ENCODE results near the gene B3GAT2.

GRCh38 chr6:70905742-70906141 lies 51.1 kb downstream of the B3GAT2 start:
- TF ChIP-seq CTCF (IDR thresholded peaks at IDR 0.05; ENCODE audit: low read length) (no peak), EZH2 (optimal IDR thresholded peaks at IDR 0.05; ENCODE audit: low read depth, low read length) (no peak)

Measured in MM.1S (cell line).